DMS53 (cell line): ENCODE data around the gene LRRC27.

Experiments used
- DNase-seq: peaks from one replicate; lab custom pipeline; 2025; lab: John Stamatoyannopoulos, UW

The LRRC27 gene

DNA sequence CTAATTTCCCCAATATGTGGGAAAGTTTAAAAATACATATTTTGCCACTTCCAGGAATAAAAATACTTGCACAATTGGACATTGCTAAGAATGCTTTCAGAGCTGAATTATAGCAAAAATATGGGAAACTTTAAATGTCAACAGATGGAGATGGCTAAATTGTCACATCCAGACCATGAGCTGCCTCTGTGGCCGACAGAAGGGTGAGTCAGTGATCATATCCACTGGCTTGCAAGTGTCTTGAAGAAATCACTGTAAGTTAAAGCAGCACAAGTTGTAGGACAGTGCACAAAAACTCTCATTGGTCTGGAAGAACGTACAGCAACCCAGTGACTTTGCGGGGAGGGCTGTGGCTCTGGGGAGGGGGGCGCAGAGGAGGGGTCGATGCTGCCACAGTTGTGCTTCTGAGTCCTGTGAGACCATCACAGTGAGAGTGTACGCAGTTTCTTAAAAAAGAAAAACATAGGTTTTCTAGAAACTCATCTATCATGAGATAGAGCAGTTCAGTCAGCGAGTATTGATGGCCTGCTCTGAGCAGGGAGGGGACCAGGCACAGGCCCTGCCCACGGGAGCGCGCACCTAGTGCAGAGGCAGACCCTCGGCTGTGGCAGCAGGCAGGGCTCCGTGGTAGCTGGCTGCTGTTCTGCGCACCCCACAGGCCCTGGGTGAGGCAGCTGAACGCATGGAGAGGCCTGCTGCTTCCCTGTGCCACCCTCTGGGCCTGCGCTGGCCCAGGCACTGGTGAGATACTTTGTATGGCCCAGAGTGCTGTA, 25.5 kb downstream of the LRRC27 start:
- DNase-seq, result no peak

DNA sequence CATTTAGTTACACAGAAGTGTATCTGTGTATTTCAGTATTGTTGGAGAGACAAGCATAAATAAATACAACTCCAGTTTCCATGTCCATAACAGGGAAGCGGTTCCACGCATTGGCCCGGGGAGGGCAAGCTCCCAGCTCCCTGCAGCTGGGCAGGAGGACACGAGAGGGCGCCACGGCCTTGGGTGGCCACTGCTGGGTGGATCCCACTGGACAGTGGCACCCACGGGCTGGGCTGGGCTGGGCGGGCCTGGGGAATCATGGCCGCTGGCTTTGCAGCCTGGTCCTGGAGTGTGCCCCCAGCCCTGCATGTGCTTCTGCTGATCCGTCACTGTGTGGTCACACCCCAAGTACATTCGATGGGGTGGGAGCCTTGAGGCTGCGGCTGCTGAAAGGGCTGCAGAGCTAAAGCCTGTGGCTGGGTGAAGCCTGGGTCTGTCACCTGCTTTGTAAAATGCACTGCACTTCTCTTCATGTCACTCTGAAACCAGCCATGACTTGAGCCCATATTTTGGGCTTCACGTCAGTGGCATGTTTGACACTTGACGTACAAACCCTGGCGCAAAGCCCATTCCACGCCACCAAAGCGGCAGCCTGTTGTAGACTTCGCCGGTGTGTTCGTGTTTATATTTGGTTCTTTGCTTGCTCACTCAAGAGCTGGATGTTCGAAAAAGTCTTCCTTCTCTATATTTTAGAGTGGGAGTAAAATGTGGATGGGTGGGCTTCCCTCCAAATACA, 27.5 kb downstream of the LRRC27 start:
- no peak for DNase-seq

DNA sequence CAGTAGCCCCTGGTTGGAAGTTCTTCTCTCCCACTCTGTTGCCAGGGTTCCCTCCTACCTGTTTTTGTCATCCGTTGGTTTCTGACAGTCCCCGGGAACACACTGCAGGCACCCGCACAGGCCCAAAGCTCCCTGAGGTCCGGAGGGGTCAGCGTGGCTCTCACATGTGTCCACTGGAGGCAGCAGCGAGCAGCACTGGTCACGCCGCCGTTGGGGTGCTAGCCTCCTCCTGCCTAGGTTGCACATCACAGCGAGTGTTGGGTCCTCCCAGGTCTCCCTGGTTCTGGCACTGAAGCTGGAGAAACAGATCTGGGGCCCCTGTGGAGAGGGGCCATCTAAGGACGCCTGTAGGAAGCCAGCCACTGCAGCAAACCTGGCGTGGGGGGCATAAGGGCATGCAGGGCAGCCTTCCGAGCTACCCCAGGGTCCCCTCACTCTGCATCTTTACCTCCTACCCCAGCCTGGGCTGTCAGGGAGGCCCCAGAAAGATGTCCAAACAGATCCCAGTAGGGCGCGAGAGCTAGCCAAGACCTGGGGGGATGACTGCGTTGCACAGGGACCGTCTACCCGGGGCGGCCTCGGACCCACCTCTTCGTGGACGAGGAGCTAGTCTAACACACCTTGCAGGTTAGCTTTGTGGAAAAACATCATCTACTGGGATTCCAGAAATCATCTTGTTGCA, 28.9 kb downstream of the LRRC27 start:
- peak; percentile 37 for DNase-seq

DNA sequence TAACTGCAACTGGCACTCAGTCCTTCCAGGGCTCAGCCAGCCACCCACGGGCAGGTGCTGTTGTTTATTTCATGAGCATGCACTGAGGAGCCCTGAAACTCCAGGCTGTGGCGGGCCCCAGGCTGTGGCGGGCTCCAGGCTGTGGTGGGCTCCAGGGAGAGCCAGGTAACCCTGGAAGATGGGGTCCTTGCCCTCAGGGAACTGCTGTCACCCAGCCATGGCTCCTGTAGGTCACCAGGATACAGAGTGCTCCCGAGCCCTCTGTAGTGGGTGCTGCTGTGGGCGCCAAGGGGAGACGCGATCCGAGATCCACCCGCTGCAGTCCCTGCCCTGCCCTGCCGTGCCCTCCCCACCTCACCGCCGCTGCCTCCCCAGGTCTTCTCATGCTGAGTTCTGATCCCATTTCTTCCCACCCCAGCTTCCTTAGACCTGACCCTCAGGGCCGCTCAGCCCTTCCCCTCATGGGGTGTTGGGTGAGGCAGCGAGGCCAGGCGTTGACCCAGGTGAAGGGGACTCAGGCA, 29.6 kb downstream of the LRRC27 start:
- DNase-seq, result no peak

DNA sequence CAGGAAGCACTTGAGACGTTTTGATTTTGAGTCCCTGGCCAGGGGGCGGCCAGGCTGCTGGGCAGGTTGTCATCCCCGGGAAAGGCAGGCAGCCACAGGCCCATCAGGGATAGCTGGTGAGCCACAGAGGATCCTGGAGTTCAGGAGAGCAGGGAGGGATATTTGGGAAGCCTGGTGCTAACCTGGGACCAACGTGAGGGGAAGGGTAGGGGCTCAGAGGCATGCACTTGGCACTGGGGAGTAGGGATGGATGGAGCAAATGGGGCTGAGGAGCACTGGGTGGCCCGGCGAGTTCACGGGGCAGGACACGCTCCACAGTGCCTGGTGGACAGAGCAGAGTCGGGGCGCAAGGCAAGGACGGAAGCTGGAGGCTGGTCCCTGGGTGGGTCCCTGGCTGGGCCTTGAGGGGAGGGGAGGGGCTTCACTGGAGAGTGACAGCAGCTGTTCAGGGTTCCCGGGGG, 30.2 kb downstream of the LRRC27 start:
- DNase-seq, result no peak

DNA sequence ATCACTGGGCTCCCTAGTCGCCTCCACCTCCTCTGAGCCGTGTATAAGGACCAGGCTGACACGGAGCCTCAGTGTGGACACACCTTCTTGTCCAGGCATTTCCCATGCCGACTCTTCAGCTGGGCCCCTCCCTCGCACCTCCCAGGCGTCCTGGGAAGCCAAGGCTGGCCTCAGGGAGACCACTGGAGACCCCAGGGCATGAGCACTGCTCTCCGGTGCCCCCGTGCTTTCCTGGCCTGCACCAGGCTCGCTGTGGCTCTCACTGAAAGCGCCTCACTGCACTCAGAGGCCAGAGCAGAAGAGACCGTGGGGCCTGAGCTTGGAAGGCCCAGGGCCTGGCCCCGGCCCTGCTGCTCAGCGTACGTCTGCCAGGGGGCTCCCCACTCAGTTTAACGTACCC, 31.4 kb downstream of the LRRC27 start:
- no peak for DNase-seq

DNA sequence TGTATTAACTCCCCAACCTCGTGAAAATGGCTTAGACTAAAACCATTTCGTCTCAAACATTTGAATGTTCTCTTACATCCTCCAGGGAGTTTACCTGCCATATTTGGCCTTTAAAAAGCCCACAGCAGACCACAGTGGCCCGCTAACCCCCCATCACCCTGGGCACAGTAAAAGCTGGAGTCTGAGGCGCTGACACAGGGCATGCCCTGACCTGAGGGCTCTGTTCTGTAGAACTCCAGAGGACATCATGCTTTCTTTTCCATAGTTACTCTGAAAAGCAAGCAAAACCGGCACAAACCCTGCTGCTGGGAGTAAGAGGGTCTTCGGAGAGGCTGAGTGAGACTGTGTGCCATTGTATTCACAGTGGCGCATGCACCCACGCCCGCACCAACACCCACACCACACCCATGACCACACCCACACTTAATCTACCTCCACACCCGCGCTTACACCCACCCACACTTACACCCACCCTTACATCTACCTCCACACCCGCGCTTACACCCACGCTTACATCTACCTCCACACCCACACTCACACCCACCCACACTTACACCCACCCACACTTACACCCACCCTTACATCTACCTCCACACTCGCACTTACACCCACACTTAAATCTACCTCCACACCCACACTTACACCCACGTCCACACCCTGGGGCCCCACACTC, 32.1 kb downstream of the LRRC27 start:
- peak; percentile 17 for DNase-seq

DNA sequence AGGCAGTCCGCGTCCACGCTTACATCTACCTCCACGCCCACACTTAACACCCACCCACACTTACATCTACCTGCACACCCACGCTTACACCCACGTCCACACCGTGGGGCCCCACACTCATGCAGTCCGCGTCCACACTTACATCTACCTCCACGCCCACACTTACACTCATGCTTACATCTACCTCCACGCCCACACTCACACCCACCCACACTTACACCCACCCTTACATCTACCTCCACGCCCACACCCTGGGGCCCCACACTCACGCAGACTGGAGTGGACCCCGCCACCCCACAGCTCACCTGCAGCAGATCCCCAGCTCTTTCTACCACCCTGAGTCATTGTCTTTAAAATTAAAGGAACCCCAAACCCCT, 32.6 kb downstream of the LRRC27 start:
- DNase-seq, result no peak

DNA sequence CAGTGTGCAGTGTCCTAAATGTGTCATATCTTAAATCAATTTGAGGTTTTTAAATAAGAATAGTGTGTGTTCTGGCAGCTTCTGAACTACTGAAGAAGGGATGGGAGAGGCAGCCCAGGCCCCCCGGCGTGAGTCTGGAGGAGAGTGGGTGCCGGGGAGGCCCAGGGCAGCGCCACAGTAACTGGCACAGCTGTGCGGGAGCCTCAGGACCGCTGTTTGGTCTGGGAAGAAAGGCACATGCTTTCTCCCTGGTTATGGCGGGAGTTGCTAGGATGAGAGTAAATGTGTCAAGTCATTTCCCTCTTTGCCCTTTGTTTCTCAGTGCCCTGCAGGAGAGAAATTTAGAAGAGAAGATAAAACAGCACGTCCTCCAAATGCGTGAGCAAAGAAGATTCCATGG, 33.1 kb downstream of the LRRC27 start:
- no peak for DNase-seq

DNA sequence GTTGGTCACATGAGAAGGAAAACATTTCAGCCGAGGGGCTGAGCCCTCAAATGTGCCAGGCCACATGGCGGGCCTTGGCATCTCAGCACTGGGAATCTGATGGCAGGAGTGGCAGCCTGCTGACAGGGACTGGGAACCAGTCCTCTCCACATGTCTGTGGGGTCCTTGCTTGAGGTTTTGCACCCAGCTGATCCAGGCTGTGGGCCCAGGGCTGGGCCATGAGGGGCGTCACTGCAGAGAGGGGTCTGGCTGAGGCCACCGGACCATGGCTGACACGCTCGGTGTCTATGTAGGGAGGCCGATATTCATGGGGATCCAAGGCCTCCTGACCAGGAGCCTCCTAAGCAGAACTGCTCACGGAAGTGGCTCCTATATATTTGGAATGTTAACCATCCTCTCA, 34.0 kb downstream of the LRRC27 start:
- DNase-seq, result no peak

DNA sequence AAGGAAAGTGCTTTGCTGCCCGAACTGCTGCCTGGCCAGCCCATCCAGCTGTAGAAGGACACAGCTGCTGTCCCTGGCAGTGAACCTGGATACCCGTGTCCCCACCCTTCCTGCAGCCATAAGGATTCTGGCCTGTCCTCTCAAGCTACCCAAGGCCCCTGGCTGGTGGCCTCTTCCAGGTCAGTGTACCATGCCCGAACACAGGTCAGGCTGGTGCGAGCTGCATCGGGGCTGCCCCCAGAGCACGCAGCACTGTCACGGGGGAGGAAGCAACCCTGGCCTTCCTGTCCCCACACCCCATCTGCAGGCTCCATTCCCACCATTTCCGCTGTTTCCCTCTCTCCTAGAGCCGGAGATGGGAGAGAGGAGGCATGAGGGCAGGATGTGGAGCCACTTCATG, 34.5 kb downstream of the LRRC27 start:
- DNase-seq, result no peak

DNA sequence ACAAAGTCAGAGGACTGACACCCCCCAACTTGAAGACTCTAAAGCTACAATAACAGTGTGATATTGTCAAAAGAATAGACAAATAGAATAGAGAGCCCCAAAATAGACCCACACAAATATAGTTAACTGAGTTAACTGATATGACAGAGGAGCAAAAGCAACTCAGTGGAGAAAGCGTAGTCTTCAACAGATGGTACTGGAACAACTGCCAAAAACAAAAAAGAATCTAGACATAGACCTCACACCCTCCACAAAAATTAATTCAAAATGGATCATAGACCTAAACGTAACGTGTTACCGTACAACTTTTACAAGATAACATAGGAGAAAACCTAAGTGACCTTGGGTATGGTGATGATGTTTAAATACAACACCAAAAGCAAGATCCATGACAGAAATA, 36.4 kb downstream of the LRRC27 start:
- no peak for DNase-seq

DNA sequence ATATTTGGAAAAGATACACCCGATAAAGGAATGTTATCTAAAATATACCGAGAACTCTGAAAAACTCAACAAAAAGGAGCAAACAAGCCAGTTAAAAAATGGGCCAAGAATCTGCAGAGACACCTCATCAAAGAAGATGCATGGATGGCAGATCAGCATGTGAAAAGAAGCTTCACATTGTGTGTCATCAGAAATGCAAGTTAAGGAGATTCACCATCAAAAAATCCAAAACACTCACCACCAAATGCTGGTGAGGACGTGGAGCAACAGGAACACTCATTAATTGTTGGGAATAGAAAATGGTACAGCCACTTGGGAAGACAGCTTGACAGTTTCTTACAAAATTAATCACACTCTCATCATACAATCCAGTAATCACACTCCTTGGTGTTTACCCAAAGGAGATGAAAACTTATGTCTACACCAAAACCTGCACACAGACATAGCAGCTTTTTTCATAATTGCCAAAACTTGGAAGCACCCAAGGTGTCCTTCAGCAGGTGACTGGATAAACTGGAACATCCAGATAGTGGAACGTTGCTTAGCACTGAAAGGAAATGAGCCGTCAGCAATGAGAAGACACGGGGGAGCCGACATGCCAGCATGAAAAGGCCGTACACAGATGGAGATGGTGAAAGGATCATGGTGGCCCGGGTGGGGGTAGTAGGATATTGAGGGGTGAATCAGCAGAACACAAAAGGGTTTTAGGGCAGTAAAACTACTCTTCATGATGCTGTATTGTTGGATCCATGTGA, 37.1 kb downstream of the LRRC27 start:
- DNase-seq, result no peak

DNA sequence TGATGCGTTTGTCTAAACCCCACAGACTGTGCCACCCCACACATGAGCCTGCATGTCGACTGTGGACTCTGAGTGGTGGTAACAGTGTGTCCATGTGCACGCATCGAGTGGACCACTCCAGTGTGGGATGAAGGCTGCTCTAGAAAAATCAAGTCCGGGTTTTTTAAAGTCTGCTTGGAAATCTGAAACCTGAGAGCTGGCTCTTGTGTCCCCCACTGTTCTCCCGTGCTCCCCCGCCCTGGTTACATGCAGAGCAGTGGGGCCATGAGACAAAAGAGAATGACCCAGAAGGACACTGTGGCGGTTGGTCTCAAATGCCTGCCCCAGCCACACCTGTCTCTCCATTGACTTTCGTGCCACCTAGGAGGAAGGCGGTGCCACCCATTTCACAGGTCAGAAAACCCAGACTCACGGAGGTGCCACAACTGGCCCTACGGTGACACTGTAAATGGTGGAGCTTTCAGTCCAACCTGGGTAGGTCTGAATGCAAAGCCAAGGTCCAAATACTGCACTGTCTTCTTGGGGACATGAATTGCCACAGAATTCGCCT, 37.7 kb downstream of the LRRC27 start:
- DNase-seq, result no peak

DNA sequence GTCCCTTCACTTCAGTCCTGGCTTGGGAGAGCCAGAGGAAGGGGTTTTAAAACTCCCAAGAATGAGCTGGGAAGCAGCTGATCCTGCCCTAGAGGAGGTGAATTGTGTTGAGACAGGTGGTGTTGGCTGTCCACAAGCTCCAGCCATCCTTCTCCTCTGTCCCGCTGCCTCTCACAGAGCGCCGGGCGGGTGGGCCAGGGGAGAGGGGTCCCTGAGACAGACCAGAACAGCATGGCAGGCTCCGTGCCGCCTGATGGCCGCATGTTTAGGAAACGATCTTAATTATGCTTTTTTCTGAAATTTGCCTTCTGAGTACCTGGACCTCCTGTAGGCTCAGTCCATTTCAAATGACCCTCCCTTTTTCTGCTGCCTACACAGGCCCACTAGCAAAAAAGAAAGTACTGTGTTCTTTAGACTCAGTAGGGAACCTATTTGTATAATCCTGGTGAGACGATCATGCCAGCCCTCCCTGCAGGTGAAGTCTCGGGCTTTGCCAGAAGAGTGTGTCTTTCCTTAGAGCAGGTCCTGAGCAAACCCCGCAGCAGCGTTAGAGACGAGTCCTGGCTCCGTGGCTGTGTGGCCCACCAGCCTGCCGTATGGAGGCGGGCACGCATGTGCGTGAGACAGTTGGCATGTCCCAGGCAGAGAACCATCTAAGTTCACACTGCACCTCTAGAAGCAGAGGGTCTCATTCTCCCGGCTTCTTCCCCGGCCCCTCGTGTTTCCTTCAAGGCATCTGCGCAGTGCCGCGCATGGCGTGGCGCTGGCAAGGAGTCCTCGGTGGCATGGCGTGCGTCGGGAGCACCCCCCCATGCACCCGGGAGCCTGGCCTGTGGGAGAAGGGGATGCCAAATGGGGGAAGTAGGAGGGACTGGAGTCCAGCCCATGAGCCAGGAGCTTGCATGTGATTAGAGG, 38.7 kb downstream of the LRRC27 start:
- DNase-seq, result no peak

DNA sequence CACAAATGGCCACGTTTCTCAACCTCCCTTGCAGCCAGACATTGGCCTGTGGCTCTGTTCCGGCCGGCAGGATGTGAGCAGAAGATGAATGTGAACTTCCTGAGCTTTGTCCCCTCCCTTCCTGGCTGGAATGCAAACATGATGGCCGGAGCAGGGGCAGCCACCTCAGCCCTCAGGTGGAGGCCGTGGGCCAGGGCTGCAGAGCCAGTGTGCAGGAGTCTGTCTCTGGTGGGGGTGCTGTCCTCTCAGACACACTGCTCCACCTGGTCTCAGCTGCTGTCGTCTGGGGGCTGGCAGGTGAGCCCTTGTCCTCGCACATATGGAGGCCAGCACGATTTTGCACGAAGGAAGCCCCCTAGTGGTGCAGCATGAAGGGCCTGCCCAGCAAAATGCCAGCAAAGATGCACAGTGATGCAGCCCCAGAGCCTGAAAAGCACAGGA, 39.7 kb downstream of the LRRC27 start:
- no peak for DNase-seq

DNA sequence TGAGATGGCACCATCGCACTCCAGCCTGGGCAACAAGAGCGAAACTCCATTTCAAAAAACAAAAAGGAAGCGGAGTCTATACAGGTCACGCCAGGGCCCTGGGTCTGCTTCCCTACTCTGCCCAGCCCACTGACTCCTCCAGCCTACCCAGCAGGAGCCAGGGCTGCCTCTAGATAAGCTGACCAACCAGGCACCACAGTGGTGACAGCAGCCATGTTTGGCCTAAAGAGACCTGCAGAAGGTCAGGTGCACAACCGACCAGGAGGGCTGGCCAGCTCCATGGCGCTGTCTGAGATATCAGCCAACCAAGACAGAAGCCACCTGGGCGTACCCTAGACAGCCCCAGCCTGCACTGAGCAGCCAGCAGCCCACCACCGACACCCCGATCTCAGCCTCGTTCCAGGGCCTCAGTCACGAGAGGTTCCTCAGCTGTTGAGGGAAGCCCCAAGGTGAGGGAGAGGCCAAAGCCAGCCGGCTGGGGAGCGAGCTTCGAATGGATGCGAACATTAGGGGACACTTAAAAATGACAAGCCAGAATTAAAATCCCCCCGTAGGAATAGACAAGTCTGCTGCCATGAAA, 40.6 kb downstream of the LRRC27 start:
- DNase-seq, result no peak

DNA sequence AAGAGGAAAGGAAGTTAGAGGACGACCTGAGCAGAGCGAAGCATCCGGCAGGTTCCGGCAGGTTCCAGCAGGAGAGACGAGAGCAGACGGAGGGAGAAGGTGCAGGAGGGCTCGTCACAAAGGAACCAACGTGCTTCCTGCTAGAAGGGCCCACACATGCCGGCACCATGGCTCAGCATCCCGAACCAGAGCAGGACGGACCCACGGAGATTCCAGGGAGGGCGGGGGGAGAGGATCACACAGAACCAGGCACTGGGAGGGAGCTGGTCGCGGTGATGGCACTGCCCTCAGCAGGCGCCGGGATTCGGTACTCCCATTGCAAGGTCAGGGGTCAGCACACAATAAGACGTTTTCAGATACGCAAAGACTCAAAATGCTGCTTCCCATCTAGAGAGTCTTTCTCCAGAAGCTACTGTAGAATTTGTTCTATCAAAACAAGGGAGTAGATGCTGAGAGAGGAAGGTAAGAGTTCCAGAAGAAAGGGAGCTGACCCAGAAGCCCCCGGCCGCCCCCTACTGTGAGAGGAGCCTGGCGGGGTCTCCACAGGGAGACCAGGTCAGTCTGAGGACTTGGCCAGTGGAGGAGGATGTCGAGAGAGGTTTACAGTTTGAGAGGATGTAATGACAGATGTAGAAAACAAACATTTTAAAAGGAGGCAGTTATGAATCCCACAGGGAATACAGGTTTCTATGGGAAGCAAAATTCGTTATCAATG, 41.4 kb downstream of the LRRC27 start:
- DNase-seq, result no peak

DNA sequence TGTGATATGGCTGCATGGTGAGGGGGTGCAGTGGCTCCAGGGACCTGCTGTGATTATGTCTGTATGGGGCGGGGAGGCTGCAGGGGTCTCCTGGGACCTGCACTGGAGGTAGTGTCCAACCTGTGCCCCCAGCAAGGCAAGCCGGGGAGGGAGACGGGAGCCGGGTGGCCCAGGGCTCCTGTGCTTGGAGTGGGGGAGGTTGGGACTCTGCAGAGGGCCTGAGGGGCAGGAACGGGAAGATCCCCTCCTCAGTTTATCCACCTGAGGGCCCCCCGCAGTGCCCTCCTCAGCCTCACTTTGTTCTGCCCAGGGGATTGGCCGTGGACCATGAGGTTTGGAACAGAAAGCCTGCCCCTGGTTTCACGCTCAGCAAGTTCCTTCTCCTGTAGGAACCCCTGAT, 42.2 kb downstream of the LRRC27 start:
- DNase-seq, result no peak
